ENCODE results near the gene DOCK1.

DNA sequence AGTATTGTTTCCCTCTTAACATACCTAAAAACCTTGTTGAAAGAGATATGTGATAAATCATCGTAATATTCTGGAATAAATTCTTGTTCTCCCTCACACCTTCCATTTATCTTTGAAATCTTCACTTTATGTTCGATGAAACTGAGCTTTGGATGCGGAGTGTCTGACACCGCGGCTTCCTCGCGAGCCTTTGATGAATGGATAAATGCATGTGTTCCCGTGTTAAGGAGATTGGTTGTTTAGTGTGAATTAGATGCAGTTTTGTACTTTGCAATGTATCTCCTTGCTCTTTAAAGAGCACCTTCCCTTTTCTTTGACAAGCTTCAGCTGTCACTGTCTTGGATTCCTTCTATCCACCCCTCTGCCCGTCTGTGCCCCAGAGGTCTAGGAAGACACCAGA lies 138.1 kb downstream of the DOCK1 start:
- TF ChIP-seq, protein P1, sequence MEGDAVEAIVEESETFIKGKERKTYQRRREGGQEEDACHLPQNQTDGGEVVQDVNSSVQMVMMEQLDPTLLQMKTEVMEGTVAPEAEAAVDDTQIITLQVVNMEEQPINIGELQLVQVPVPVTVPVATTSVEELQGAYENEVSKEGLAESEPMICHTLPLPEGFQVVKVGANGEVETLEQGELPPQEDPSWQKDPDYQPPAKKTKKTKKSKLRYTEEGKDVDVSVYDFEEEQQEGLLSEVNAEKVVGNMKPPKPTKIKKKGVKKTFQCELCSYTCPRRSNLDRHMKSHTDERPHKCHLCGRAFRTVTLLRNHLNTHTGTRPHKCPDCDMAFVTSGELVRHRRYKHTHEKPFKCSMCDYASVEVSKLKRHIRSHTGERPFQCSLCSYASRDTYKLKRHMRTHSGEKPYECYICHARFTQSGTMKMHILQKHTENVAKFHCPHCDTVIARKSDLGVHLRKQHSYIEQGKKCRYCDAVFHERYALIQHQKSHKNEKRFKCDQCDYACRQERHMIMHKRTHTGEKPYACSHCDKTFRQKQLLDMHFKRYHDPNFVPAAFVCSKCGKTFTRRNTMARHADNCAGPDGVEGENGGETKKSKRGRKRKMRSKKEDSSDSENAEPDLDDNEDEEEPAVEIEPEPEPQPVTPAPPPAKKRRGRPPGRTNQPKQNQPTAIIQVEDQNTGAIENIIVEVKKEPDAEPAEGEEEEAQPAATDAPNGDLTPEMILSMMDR (conservative IDR thresholded peaks at IDR 0.05 in 1 of 2, IDR thresholded peaks at IDR 0.05 in 1 of 2; ENCODE audit: low read depth in 1 of 2, low read length in 2 of 2) = no peak
- no peak for TF ChIP-seq EZH2 (IDR thresholded peaks at IDR 0.05; ENCODE audit: low read length, missing control alignments)

Measured in fibroblast of lung (primary cell).